ENCODE measurements around the gene SLU7.

SLU7 gene

DNA sequence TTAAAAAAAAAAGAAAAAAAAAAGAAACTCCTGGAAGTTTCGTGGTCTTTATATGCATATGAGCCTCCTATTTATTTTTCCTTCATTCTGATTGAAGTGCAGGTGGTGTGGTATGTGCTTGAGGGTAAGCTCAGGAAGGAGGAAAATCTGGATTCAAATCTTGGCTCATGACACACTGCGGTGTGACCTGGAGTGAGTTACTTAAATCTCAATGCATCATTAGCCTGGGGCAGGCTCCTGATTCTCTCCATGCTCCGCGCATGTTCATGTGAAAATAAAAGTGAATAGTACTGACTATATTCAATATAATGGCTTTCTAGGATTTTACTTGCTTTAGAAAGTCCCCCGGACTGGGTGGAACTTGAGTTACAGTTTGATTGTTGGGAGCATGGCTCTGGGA lies 38.4 kb upstream of the SLU7 start:
- FAIRE-seq = no peak

DNA sequence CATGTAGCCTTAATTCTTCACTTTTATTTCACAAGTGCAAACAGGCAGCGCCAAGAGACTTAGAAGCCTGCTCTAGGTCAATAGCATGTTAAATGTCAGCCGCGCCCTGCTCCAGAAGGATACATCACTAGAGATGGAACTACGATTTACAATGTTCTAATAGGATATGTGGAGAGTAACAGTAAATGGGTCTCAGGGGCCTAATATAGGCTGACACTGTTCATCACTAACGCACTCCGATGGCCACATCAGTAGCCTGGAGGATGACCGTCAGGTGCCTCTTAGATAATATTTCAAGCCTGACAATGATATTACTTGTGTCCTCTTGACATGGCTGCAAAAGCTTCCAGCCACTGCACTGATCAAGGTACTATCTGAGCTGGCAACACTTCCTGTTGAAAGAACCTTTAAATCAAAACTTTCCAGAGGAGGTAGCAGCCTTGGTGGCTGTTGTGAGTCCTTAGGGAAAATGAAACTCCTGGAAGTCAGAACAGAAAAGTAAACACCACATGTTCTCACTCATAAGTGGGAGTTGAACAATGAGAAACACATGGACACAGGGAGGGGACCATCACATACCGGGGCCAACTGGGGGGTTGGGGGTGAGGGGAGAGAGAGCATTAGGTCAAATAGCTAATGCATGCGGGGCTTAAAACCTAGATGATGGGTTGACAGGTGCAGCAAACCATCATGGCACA lies 37.7 kb upstream of the SLU7 start:
- TF ChIP-seq, protein P1, sequence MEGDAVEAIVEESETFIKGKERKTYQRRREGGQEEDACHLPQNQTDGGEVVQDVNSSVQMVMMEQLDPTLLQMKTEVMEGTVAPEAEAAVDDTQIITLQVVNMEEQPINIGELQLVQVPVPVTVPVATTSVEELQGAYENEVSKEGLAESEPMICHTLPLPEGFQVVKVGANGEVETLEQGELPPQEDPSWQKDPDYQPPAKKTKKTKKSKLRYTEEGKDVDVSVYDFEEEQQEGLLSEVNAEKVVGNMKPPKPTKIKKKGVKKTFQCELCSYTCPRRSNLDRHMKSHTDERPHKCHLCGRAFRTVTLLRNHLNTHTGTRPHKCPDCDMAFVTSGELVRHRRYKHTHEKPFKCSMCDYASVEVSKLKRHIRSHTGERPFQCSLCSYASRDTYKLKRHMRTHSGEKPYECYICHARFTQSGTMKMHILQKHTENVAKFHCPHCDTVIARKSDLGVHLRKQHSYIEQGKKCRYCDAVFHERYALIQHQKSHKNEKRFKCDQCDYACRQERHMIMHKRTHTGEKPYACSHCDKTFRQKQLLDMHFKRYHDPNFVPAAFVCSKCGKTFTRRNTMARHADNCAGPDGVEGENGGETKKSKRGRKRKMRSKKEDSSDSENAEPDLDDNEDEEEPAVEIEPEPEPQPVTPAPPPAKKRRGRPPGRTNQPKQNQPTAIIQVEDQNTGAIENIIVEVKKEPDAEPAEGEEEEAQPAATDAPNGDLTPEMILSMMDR (IDR thresholded peaks at IDR 0.05; ENCODE audit: insufficient read depth, missing control alignments) = no peak
- FAIRE-seq (no peak), DNase-seq (ENCODE audit: insufficient read length, low spot score) (no peak)

More for the DNA sequence above, 38.4 kb upstream of the SLU7 start:
- DNase-seq (ENCODE audit: insufficient read length, low spot score) = no peak
- TF ChIP-seq, protein P1 (IDR thresholded peaks at IDR 0.05; ENCODE audit: insufficient read depth, missing control alignments) = no peak

DNA sequence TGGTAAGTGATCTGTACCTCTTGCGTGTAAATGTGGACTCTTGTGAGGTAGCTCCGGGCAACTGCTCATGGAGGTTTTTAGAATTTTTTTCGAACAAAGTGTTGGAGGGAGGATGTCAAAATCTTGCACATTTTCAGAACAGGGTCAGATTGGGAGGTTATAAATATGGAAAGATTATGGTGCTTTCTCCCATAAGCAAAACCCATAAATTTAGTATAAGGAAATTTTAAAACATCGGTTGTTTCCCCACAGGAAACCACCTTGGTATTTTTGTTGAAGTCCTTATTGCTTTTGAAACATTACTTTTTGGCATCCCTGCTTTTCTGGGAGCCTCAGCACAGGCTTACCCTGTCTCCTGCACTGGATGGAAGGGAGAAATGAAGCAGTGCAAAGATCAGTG lies 36.7 kb upstream of the SLU7 start:
- DNase-seq (ENCODE audit: insufficient read length, low spot score) (no peak), FAIRE-seq (no peak)
- TF ChIP-seq, protein P1 (IDR thresholded peaks at IDR 0.05; ENCODE audit: insufficient read depth, missing control alignments) = no peak

DNA sequence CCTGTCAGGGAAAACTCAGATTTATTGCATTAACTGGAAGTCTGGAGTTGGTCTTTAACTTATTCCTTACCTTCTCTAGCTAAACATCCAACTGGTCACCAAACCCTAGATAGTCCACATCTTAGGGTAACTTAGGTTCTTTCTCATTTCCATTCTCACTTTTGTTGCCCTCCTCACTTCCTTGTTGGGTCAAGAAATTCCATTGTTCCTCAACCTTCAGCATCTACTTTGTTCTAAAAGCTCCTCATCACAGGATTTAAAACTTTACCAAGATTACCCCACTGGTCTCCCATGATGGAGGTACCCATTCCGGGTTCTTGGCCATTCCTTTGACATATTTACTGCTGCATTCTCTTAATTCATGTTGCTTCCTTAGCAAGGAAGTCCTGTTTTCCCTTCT lies 34.9 kb upstream of the SLU7 start:
- TF ChIP-seq, protein P1 (IDR thresholded peaks at IDR 0.05; ENCODE audit: insufficient read depth, missing control alignments) = no peak
- FAIRE-seq (no peak), DNase-seq (ENCODE audit: insufficient read length, low spot score) (no peak)

DNA sequence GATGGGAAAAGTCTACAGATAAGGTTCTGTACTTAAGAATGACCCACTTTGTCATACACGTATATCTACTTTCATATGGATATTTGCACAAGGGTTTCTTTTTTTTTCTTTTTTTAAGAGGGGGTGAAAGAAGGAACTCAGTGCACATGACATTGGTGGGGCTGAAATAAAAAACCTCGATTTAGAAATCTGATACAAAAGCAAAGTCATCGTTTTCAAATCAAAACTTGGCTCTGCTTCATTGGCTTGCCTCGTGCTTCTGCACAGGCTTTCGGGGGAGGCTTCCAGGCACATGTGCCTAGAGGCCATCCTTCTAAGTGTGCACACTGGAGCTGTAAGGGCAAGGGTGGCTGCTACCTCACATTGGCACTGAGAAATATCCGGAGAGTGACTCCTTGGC lies 33.9 kb upstream of the SLU7 start:
- TF ChIP-seq, protein P1 (IDR thresholded peaks at IDR 0.05; ENCODE audit: insufficient read depth, missing control alignments) = no peak
- DNase-seq (ENCODE audit: insufficient read length, low spot score) (no peak), FAIRE-seq (no peak)

DNA sequence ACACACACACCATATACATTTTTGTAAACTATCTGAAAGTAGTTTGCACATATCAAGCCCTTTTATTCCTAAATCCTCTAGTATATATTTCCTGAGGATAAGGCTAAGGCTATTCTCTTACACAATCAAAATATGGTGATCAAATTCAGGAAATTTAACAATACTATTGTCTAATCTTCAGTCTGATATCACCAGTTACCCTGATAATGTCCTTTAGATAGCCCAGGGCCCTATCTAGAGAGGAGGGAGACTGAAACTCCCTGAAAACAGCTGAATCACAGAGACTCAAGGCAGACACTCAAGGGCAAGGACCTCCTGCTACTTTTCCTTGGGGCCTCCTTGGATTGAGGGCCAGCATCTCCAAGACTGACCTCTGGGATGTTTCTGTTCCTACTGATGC lies 33.2 kb upstream of the SLU7 start:
- TF ChIP-seq, protein P1 (IDR thresholded peaks at IDR 0.05; ENCODE audit: insufficient read depth, missing control alignments) = no peak
- DNase-seq (ENCODE audit: insufficient read length, low spot score) (no peak), FAIRE-seq (no peak)

DNA sequence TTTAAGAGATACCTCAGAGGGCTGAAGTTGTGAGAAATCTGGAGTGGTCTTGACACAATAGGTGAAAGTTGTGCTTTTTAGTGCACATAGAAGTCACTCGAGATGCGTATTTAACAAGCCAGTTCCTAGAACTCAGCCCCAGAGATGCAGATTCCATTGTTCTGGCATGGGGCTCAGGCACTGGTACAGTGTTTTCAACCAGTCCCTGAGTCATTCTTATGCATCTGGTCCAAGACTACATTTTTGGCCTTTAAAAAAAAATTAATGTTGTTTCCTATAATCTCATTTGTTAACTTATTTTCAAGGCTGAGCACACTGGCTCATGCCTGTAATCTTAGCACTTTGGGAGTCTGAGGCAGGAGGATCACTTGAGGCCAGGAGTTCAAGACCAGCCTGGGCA lies 32.4 kb upstream of the SLU7 start:
- FAIRE-seq = no peak
- no peak for DNase-seq (ENCODE audit: insufficient read length, low spot score)
- TF ChIP-seq, protein P1 (IDR thresholded peaks at IDR 0.05; ENCODE audit: insufficient read depth, missing control alignments) = no peak

Data from D721Med (cell line).